ENCODE data around the gene PON1. TPM values are rescaled to one million over a fixed set of nuclear protein-coding genes. Genes with fewer than 3 reads are reported as not detected.

The PON1 gene
- polyA plus RNA-seq, 1 of the 3 experiments (the other 2 are of a cell fraction) = not detected

DNA sequence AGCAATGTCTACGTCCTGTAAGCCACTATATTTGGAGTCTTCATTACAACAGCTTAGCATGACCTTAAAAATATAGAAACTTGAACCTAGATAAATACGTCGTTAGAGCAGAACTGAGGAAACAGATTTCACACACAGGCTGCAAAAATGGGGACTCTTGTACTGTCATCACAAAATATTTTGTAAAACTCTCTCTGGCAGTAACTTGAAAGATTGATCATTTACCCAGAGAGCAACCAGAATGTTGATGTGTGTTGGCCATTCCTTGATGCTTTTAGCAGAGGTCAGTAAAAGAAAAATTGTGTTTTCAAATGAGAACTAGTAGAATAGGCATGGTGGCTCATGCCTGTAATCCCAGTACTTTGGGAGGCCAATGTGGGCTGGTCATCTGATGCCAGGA lies 14.5 kb upstream of the PON1 start:
- 47% methylated on average over 3 of the region's 3 CpGs for WGBS (ENCODE audit: low lambda C conversion rate)
- Histone ChIP-seq H3K27me3 (ENCODE audit: insufficient read depth) (no peaks in the 10 kb centered on the region), H4K20me1 (ENCODE audit: insufficient read depth) (no peaks in the 10 kb centered on the region), H2AFZ (ENCODE audit: low read depth) (no peak overlapping the region), H3K36me3 (replicated peaks in 1 of 2; ENCODE audit: control insufficient read depth in 1 of 2, insufficient read depth in 2 of 2, low read length in 1 of 2) (no peaks in the 10 kb centered on the region), H3K4me1 (ENCODE audit: control insufficient read depth in 1 of 2, insufficient read depth in 2 of 2, low read depth in 1 of 2, low read length in 1 of 2) (peaks cover 0 to 7% of the 10 kb centered on the region in 2 experiments; a peak in 1 of 4 replicates), H3K27ac (ENCODE audit: low read depth in 2 of 2, low read length in 1 of 2) (no peak overlapping the region), H3K4me3 (ENCODE audit: low read depth in 2 of 2, low read length in 1 of 2) (no peak overlapping the region), H3K9me3 (peaks cover under 1% of the 10 kb centered on the region; the same call in 1 of the 2 replicates), H3K9me2 (no peaks in the 10 kb centered on the region), H3K79me2 (ENCODE audit: insufficient read depth) (no peaks in the 10 kb centered on the region), H3K9ac (no peak overlapping the region), H3F3A (replicated peaks; ENCODE audit: insufficient read depth) (peaks cover 20% of the 10 kb centered on the region), H3K4me2 (no peak overlapping the region)
- no peak for DNase-seq
- TF ChIP-seq RCOR1 (IDR thresholded peaks at IDR 0.05; ENCODE audit: low read length) (no peak), CHD2 (IDR thresholded peaks at IDR 0.05; ENCODE audit: low read length, partially characterized antibody) (no peak), NRF1 (IDR thresholded peaks at IDR 0.05; ENCODE audit: low read depth, low read length) (no peak), MXI1 (IDR thresholded peaks at IDR 0.05; ENCODE audit: low read depth, low read length) (no peak)
- ChIA-PET POLR2A (no interaction called here), CTCF (interaction anchor here (0.8 kb wide), 1 partner anchor 138 kb away, joined by 5 read pairs; no protein-coding TSS in a partner anchor)

DNA sequence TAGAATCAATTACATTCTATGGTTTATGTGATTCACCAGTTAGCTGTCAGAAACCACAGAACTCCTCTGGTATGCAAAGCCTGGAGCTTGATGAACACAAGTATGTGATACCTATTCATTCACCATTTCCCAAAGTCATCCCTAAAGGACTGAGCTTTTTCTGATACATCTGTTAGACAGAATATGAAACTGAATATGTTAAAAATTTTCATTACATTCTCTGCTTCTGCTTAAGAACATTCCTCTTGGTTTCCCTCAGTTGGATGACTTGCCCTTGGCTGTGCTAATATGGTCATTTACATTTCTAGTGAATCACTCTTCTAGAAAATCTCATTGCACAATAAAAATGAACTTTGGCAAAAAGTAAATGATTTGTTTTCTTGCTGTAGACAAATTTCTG lies 10.8 kb upstream of the PON1 start:
- Histone ChIP-seq H2AFZ (ENCODE audit: low read depth) (no peak overlapping the region; the same call in 1 of the 2 replicates), H4K20me1 (ENCODE audit: insufficient read depth) (no peaks in the 10 kb centered on the region), H3K9me3 (peaks cover 5% of the 10 kb centered on the region; the same call in 1 of the 2 replicates), H3K79me2 (ENCODE audit: insufficient read depth) (no peaks in the 10 kb centered on the region), H3K27ac (ENCODE audit: low read depth in 2 of 2, low read length in 1 of 2) (peak overlapping the region; percentile 25 to 37; a peak in 3 of 4 replicates), H3K4me2 (peak overlapping the region; percentile 20; the same call in 1 of the 2 replicates), H3F3A (replicated peaks; ENCODE audit: insufficient read depth) (peaks cover 22% of the 10 kb centered on the region), H3K27me3 (ENCODE audit: insufficient read depth) (no peaks in the 10 kb centered on the region), H3K36me3 (replicated peaks in 1 of 2; ENCODE audit: control insufficient read depth in 1 of 2, insufficient read depth in 2 of 2, low read length in 1 of 2) (no peaks in the 10 kb centered on the region), H3K4me3 (ENCODE audit: low read depth in 2 of 2, low read length in 1 of 2) (no peak overlapping the region), H3K9me2 (no peaks in the 10 kb centered on the region; the same call in 1 of the 2 replicates), H3K4me1 (ENCODE audit: control insufficient read depth in 1 of 2, insufficient read depth in 2 of 2, low read depth in 1 of 2, low read length in 1 of 2) (peaks cover 0 to 7% of the 10 kb centered on the region in 2 experiments; a peak in 2 of 4 replicates), H3K9ac (no peak overlapping the region)
- TF ChIP-seq, protein P1, sequence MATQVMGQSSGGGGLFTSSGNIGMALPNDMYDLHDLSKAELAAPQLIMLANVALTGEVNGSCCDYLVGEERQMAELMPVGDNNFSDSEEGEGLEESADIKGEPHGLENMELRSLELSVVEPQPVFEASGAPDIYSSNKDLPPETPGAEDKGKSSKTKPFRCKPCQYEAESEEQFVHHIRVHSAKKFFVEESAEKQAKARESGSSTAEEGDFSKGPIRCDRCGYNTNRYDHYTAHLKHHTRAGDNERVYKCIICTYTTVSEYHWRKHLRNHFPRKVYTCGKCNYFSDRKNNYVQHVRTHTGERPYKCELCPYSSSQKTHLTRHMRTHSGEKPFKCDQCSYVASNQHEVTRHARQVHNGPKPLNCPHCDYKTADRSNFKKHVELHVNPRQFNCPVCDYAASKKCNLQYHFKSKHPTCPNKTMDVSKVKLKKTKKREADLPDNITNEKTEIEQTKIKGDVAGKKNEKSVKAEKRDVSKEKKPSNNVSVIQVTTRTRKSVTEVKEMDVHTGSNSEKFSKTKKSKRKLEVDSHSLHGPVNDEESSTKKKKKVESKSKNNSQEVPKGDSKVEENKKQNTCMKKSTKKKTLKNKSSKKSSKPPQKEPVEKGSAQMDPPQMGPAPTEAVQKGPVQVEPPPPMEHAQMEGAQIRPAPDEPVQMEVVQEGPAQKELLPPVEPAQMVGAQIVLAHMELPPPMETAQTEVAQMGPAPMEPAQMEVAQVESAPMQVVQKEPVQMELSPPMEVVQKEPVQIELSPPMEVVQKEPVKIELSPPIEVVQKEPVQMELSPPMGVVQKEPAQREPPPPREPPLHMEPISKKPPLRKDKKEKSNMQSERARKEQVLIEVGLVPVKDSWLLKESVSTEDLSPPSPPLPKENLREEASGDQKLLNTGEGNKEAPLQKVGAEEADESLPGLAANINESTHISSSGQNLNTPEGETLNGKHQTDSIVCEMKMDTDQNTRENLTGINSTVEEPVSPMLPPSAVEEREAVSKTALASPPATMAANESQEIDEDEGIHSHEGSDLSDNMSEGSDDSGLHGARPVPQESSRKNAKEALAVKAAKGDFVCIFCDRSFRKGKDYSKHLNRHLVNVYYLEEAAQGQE (IDR thresholded peaks at IDR 0.05; ENCODE audit: low read depth, low read length) = no peak
- peak; percentile 59; the same call in 1 of the 2 replicates for TF ChIP-seq FOSL2 (IDR thresholded peaks at IDR 0.05; ENCODE audit: borderline replicate concordance, low read depth)
- peak; percentile 37; the same call in 1 of the 2 replicates for TF ChIP-seq JUND (IDR thresholded peaks at IDR 0.05)
- TF ChIP-seq, protein P2, sequence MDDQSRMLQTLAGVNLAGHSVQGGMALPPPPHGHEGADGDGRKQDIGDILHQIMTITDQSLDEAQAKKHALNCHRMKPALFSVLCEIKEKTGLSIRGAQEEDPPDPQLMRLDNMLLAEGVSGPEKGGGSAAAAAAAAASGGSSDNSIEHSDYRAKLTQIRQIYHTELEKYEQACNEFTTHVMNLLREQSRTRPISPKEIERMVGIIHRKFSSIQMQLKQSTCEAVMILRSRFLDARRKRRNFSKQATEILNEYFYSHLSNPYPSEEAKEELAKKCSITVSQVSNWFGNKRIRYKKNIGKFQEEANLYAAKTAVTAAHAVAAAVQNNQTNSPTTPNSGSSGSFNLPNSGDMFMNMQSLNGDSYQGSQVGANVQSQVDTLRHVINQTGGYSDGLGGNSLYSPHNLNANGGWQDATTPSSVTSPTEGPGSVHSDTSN (IDR thresholded peaks at IDR 0.05) = 0 out of 2 replicates have a peak, but pooled peaks have one; percentile 38
- TF ChIP-seq TCF12 (IDR thresholded peaks at IDR 0.05) = peak; percentile 81
- TF ChIP-seq TEAD4 (IDR thresholded peaks at IDR 0.05; ENCODE audit: borderline replicate concordance, insufficient read depth) = peak; percentile 78
- TF ChIP-seq, protein P3, sequence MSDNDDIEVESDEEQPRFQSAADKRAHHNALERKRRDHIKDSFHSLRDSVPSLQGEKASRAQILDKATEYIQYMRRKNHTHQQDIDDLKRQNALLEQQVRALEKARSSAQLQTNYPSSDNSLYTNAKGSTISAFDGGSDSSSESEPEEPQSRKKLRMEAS (IDR thresholded peaks at IDR 0.05; ENCODE audit: low read depth) = no peak
- peak in 1 of 2 experiments; percentile 57; a peak in 2 of 4 replicates for TF ChIP-seq EP300 (IDR thresholded peaks at IDR 0.05; ENCODE audit: borderline replicate concordance in 1 of 2, low read depth in 1 of 2, low read length in 1 of 2)
- no peak for TF ChIP-seq SMC3 (IDR thresholded peaks at IDR 0.05; ENCODE audit: low read depth, low read length)
- peak; percentile 19; the same call in 1 of the 2 replicates for TF ChIP-seq NFIC (IDR thresholded peaks at IDR 0.05; ENCODE audit: borderline replicate concordance)
- no peak for TF ChIP-seq RCOR1 (IDR thresholded peaks at IDR 0.05; ENCODE audit: low read length)
- DNase-seq = no peak
- ChIA-PET CTCF (no interaction called here), POLR2A (no interaction called here)

Measured in SK-N-SH (cell line).